Mesodermal cell (in vitro differentiated cells): ENCODE results near the gene ABHD18.
"Not testable (repeated sequence)": the region's sequence is repeated elsewhere in the genome, so short reads cannot be mapped to it uniquely, and the experiment has no call there.

ENCODE experiments used
- H3K27ac ChIP-seq: 2 replicates; pipeline ENCODE4 v1.7.0; 2013; ENCODE audit warnings: mild to moderate bottlenecking, low read depth, low read length, moderate library complexity; ENCODE audit not compliant: severe bottlenecking
- H3K36me3 ChIP-seq: 2 replicates; pipeline ENCODE4 v1.7.1; 2013; ENCODE audit warnings: mild to moderate bottlenecking, low read length, moderate library complexity; ENCODE audit not compliant: control insufficient read depth, insufficient read depth
- H3K4me1 ChIP-seq: one replicate; pipeline ENCODE4 v1.7.1; 2013; ENCODE audit warnings: mild to moderate bottlenecking, low read length; ENCODE audit not compliant: insufficient read depth, control insufficient read depth, poor library complexity, severe bottlenecking
- H3K4me3 ChIP-seq: 2 replicates; pipeline ENCODE4 v1.7.0; 2013; ENCODE audit warnings: low read length, control low read depth, mild to moderate bottlenecking; ENCODE audit not compliant: insufficient read depth, poor library complexity, severe bottlenecking; ENCODE audit errors: extremely low read depth
- H3K9me3 ChIP-seq: 2 replicates; pipeline ENCODE4 v1.7.1; 2013; ENCODE audit warnings: mild to moderate bottlenecking, low read length, moderate library complexity; ENCODE audit not compliant: control insufficient read depth
- WGBS, 2 experiments: methylation state at CpG; one replicate each; pipeline ENCODE4 v1.1.5; 2013; ENCODE audit warnings: missing lambda C conversion rate in 2 of 2; ENCODE audit not compliant: insufficient coverage in 2 of 2; 5-methylcytosine and 5-hydroxymethylcytosine counted together

ABHD18 gene

DNA sequence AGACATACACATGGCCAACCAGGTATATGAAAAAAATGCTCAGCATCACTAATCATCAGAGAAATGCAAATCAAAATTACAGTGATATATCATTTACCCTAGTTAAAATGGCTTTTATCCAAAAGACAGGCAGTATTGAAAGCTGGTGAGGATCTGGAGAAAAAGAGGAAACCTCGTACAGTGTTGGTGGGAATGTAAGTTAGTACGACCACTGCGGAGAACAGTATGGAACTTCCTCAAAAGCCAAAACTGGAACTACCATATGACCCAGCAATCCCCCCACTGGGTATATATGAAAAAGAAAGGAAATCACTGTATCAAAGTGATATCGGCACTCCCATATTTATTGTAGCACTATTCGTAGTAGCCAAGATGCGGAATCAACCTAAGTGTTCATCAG is 23.4 kb downstream of the ABHD18 start:
- Histone ChIP-seq H3K36me3 (peaks cover 18% of the 10 kb centered on the region), H3K9me3 (no peaks in the 10 kb centered on the region), H3K4me3 (no peak overlapping the region), H3K4me1 (no peaks in the 10 kb centered on the region), H3K27ac (no peak overlapping the region)
- WGBS, 2 experiments: 83% methylated on average over 1 of the region's 6 CpGs; no CpG with 5 or more reads in 1 of the 2 experiments

DNA sequence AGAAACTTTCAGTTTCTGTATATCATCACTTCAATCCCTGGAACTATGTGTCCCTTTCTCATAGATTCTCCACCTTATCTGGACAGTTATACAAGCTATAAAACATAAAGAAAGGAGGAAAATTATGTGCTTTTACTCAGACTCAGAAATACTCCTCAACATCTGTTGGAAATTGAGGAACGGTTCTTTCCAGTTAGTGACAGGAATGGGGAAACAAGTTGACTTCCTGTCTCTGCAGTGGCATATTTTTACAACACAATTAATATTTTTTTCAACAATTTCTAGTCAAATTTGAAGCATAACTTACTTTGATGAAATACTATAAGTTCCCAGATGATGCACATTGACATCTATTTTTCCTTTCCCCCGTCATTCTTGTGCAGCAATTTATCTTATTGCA is 27.9 kb downstream of the ABHD18 start:
- peaks cover 11% of the 10 kb centered on the region for H3K9me3 ChIP-seq

DNA sequence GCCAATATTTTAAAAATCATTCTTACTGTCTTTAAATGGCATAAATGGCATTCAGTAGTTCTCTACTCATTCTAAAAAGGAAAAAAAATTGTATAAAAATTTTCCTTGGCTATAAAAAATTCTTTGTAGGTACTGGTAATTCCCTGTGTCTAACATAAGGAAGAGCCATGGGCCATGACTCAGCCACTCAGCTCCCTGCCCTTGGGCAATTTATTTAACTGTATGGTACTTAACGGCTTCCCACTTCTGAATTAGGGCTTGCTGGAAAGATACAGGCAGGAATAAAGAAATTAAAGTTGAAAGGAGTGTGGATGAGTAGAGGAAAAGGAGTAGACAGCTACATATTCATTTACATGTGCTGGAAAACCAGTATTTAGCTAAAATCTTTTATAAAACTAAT is 30.6 kb downstream of the ABHD18 start:
- Histone ChIP-seq H3K4me3 (no peak overlapping the region), H3K27ac (no peak overlapping the region), H3K4me1 (no peaks in the 10 kb centered on the region), H3K36me3 (peaks cover 15% of the 10 kb centered on the region), H3K9me3 (peaks cover 11% of the 10 kb centered on the region)
- 100% methylated on average over 1 of the region's 1 CpG for WGBS, 2 experiments

More for the DNA sequence above, 27.9 kb downstream of the ABHD18 start:
- peaks cover 16% of the 10 kb centered on the region for H3K36me3 ChIP-seq
- no peak overlapping the region for H3K27ac ChIP-seq
- H3K4me1 ChIP-seq: no peaks in the 10 kb centered on the region
- no CpG with 5 or more reads among the region's 2 CpGs for WGBS, 2 experiments
- no peak overlapping the region for H3K4me3 ChIP-seq

DNA sequence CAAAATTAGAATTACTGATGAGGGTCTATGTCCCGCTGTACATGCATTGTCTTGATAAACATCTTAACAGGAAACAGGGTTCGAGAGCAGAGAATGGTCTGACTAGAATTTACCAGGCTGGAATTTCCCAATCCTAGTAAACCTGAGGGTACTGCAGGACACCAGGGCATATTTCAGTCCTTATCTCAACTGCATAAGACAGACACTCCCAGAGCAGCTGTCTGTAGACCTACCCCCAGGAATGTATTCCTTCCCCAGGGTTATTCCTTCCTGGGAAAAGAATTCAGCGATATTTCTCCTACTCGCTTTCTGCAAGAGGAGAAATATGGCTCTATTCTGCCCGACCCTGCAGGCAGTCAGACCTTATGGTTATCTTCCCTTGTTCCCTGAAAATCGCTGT is 31.3 kb downstream of the ABHD18 start:
- peaks cover 11% of the 10 kb centered on the region for H3K9me3 ChIP-seq
- not testable (repeated sequence) for H3K4me1 ChIP-seq, H3K4me3 ChIP-seq, H3K27ac ChIP-seq
- peaks cover 13% of the 10 kb centered on the region for H3K36me3 ChIP-seq
- WGBS, 2 experiments: 93 to 97% methylated on average over 3 to 6 of the region's 6 CpGs

DNA sequence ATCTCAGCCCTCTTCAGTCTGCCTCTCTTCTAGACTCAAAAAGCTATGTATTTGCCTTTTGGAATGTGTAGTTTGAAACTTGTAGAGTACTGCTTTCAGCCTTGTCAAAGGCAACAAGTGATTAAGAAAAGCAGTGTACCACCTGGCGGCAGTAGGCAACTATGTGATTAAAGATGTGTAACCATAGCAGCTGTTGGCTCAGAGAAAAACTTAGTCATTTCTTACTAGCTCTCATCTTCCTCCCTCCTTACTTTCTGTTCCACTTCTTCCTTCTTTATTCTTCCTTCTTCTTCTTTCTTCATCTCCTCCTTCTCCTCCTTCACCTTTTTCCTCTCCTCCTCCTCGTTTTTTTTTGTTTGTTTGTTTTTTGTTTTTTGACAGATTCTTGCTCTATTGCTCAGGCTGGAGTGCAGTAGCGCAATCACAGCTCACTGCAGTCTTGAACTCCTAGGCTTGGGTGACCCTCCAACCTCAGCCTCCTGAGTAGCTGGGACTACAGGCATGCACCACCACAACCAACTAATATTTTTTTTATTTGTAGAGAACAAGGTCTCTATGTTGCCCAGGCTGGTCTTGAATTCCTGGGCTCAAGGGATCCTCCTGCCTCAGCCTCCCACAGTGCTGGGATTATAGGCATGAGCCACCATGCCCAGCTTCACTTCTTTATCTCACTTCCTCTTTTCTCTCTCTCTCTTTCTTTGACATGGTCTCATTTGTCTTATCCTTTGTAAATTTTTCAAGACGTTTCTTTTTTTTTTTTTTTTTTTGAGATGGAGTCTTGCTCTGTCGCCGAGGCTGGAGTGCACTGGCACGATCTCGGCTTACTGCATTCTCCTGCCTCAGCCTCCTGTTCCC is 32.6 kb downstream of the ABHD18 start:
- 86% methylated on average over 1 of the region's 8 CpGs; no CpG with 5 or more reads in 1 of the 2 experiments for WGBS, 2 experiments
- no peak overlapping the region for H3K27ac ChIP-seq
- H3K36me3 ChIP-seq: peaks cover 16% of the 10 kb centered on the region
- no peaks in the 10 kb centered on the region for H3K4me1 ChIP-seq
- peaks cover 11% of the 10 kb centered on the region for H3K9me3 ChIP-seq
- H3K4me3 ChIP-seq: no peak overlapping the region

DNA sequence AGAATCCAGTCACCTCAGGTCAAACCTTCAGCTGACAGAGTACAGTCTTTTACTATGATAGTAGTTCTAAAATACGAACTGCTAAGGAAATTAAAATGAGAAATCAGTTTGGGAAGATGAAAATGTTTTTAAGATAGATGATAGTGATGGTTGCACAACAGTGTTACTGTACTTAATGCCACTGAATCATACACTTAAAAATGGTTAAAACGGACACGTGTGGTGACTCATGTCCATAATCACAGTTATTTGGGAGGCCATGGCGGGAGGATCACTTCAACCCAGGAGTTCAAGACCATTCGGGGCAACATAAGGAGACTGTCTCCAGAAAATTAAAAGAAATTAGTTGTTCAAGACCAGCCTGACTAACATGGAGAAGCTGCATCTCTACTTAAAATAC is 41.4 kb downstream of the ABHD18 start:
- no peak overlapping the region for H3K27ac ChIP-seq
- no peaks in the 10 kb centered on the region for H3K9me3 ChIP-seq
- no peak overlapping the region for H3K4me3 ChIP-seq
- peaks cover 28% of the 10 kb centered on the region for H3K36me3 ChIP-seq
- no peaks in the 10 kb centered on the region for H3K4me1 ChIP-seq
- WGBS, 2 experiments: 94 to 95% methylated on average over 4 to 5 of the region's 5 CpGs

DNA sequence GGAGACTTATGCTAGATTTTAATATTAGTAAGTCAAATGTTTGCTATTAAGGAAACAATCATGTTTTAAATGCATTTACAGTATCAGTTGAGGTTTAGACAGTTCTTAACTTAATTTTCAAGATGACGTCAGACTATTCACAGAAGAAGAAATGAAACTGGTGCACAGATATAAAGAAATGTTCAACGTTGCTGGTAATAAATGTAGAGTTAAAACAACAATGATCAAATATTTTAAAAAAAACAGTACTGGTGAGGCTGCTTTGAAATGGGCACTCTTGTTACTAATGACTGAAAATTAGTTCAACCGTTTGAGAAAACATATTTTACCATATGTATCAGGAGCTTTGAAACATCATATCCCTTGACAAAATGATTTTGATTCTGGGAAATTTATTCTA is 44.2 kb downstream of the ABHD18 start:
- H3K36me3 ChIP-seq: peaks cover 19% of the 10 kb centered on the region
- no peak overlapping the region for H3K27ac ChIP-seq
- WGBS, 2 experiments: no CpG with 5 or more reads among the region's 3 CpGs
- H3K4me1 ChIP-seq: no peaks in the 10 kb centered on the region
- no peak overlapping the region for H3K4me3 ChIP-seq
- no peaks in the 10 kb centered on the region for H3K9me3 ChIP-seq

DNA sequence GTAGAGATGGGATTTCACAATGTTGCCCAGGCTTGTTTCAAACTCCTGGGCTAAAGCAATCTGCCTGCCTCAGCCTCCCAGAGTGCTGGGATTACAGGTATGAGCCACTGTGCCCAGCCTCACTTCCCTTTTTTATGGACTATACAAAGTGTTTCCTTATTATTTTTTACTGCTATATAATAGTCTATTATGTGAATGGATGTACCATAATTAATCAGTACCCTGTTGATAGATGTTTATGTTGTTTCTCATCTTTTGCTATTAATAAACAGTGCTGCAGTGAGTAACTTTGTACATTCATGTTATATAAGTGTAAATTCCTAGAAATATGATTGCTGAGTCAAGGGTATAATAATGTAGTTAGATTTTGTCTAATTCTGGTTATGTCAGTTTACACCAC is 60.1 kb downstream of the ABHD18 start:
- Histone ChIP-seq H3K27ac (no peak overlapping the region), H3K36me3 (peaks cover 30% of the 10 kb centered on the region)

DNA sequence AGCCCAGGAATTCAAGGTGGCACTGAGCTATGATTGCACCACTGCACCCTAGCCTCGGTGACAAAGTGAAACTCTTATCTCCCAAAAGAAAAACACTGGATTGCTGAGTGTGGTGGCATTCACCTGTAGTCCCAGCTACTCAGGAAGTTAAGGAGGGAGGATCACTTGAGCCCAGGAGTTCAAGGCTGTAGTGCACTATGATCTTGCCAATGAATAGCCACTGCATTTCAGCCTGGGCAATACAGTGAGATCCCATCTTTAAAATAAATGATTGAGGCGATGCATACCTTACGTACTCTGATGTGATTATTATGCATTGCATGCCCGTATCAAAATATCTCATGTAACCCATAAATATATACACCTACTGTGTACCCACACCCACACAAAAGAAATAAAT is 64.7 kb downstream of the ABHD18 start:
- H3K27ac ChIP-seq: no peak overlapping the region
- WGBS, 2 experiments: 87 to 100% methylated on average over 2 to 3 of the region's 4 CpGs
- peaks cover 13% of the 10 kb centered on the region for H3K36me3 ChIP-seq
- H3K4me3 ChIP-seq: no peak overlapping the region
- no peaks in the 10 kb centered on the region for H3K9me3 ChIP-seq
- no peaks in the 10 kb centered on the region for H3K4me1 ChIP-seq

More for the DNA sequence above, 60.1 kb downstream of the ABHD18 start:
- Histone ChIP-seq H3K4me3 (no peak overlapping the region), H3K4me1 (no peaks in the 10 kb centered on the region), H3K9me3 (no peaks in the 10 kb centered on the region)

DNA sequence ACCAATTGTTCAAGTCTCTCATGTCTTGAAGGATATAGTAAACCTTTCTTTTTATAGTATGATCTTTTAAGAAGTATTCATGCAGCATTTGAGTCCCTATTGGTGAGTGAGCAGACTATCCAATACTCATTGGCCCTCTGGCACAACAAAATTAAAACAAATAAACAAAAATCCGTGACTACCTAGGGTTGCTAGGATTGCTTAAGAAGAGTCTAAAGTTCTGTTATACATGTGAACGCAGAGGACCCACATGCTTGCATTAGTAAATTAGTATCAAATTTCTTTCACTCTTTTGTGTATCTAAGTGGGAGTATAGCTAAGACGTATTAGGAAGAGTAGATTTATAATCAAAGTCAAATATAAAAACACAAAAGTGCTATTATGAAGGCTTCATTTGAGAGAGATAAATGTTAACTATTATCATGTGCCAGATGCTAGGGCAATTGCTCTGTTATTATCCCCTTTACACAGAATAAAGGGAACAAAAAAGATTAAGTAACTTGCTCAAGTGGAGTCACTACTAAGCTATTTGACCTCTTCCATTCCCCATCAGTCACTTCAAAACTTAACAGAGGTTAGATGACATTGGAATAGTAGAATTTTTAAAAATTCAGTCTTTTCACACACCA is 66.7 kb downstream of the ABHD18 start:
- WGBS, 2 experiments: no CpG with 5 or more reads among the region's 3 CpGs
- Histone ChIP-seq H3K36me3 (peaks cover 13% of the 10 kb centered on the region), H3K4me1 (no peaks in the 10 kb centered on the region), H3K9me3 (no peaks in the 10 kb centered on the region), H3K4me3 (no peak overlapping the region), H3K27ac (no peak overlapping the region)

DNA sequence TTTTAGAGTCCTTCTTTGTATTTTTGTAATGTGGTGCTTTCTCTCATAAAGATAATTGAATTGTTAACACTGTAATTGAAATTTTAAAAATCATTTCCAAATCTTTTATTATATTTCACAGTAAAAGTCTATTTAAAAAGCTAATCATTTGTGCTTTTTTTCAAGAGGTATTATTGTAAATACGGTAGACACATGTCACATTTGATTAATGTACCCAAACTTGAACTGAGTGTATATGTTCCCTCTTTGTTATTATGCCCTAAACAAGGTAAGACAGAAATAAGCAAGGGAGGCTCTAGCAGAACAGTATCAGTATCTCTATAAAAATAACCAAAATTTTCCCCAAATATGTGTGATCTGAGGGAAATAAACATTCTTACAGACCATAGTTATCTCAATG is 74.4 kb downstream of the ABHD18 start:
- Histone ChIP-seq H3K36me3 (no peaks in the 10 kb centered on the region), H3K4me1 (no peaks in the 10 kb centered on the region), H3K4me3 (no peak overlapping the region), H3K9me3 (no peaks in the 10 kb centered on the region), H3K27ac (no peak overlapping the region)
- WGBS, 2 experiments: no CpG with 5 or more reads among the region's 1 CpG
